ENCODE measurements around the gene AATF. TPM values are rescaled to one million over a fixed set of nuclear protein-coding genes. Genes with fewer than 3 reads are reported as not detected.

AATF gene
- total RNA-seq = 19.1 TPM

GRCh38 chr17:36948717-36949460 is at the start of gene AATF:
TSS of gene AATF (plus strand) at chr17:36948954. CDS start at chr17:36949126, 172 bp downstream.
- peak; percentile 94 to 96 (median 95) for DNase-seq (ENCODE audit: low read depth in 2 of 3, low spot score in 2 of 3)

GRCh38 chr17:36899250-36900159 is 49.2 kb upstream of the AATF start:
- no peak for DNase-seq (ENCODE audit: low read depth in 2 of 3, low spot score in 2 of 3)

GRCh38 chr17:36900160-36900512 is 48.6 kb upstream of the AATF start:
- DNase-seq (ENCODE audit: low read depth in 2 of 3, low spot score in 2 of 3) = no peak

GRCh38 chr17:36901506-36901905 is 47.2 kb upstream of the AATF start:
- no peak for DNase-seq (ENCODE audit: low read depth in 2 of 3, low spot score in 2 of 3)

- DNase-seq (ENCODE audit: low read depth in 2 of 3, low spot score in 2 of 3) = no peak
These were observed 41.3 kb upstream of the AATF start for GRCh38 chr17:36907407-36907806.

- DNase-seq (ENCODE audit: low read depth in 2 of 3, low spot score in 2 of 3) = no peak
These were observed 38.2 kb upstream of the AATF start for GRCh38 chr17:36910513-36910912.

- DNase-seq (ENCODE audit: low read depth in 2 of 3, low spot score in 2 of 3) = no peak
These were observed 37.8 kb upstream of the AATF start for GRCh38 chr17:36911001-36911400.

GRCh38 chr17:36913132-36913531 is 35.6 kb upstream of the AATF start:
- no peak for DNase-seq (ENCODE audit: low read depth in 2 of 3, low spot score in 2 of 3)

GRCh38 chr17:36918211-36918691 is 30.5 kb upstream of the AATF start:
- no peak for DNase-seq (ENCODE audit: low read depth in 2 of 3, low spot score in 2 of 3)

GRCh38 chr17:36919407-36919968 is 29.3 kb upstream of the AATF start:
- no peak for DNase-seq (ENCODE audit: low read depth in 2 of 3, low spot score in 2 of 3)

- no peak for DNase-seq (ENCODE audit: low read depth in 2 of 3, low spot score in 2 of 3)
These were observed 28.4 kb upstream of the AATF start for GRCh38 chr17:36920032-36921005.

GRCh38 chr17:36921095-36921851 is 27.5 kb upstream of the AATF start:
- DNase-seq (ENCODE audit: low read depth in 2 of 3, low spot score in 2 of 3) = no peak

- no peak for DNase-seq (ENCODE audit: low read depth in 2 of 3, low spot score in 2 of 3)
These were observed 26.6 kb upstream of the AATF start for GRCh38 chr17:36922175-36922574.

- no peak for DNase-seq (ENCODE audit: low read depth in 2 of 3, low spot score in 2 of 3)
These were observed 24.9 kb upstream of the AATF start for GRCh38 chr17:36923814-36924221.

- DNase-seq (ENCODE audit: low read depth in 2 of 3, low spot score in 2 of 3) = no peak
These were observed 22.5 kb upstream of the AATF start for GRCh38 chr17:36926226-36926625.

- DNase-seq (ENCODE audit: low read depth in 2 of 3, low spot score in 2 of 3) = no peak
These were observed 22.1 kb upstream of the AATF start for GRCh38 chr17:36926701-36927100.

- no peak for DNase-seq (ENCODE audit: low read depth in 2 of 3, low spot score in 2 of 3)
These were observed 20.0 kb upstream of the AATF start for GRCh38 chr17:36928471-36929345.

GRCh38 chr17:36929851-36930582 is 18.7 kb upstream of the AATF start:
- DNase-seq (ENCODE audit: low read depth in 2 of 3, low spot score in 2 of 3) = no peak
